HepG2 (cell line): Measurements from ENCODE around the gene OAS2. TPM values are rescaled to one million over a fixed set of nuclear protein-coding genes. Genes with fewer than 3 reads are reported as not detected.

Experiments used
- BRD4 ChIP-seq: sonication (generic); formaldehyde crosslinking; IDR thresholded peaks from 2 replicates; pipeline ENCODE4 v1.4.0; 2020; ENCODE audit warnings: missing genetic modification reagents
- CHD4 ChIP-seq: fragments of 200-600 bp; sonication (generic); IDR thresholded peaks from 2 replicates; pipeline ENCODE4 v1.7.0; 2017; ENCODE audit warnings: mild to moderate bottlenecking, low read length, borderline replicate concordance
- HNRNPK ChIP-seq: fragments of 200-400 bp; formaldehyde crosslinking; IDR thresholded peaks from 2 replicates; pipeline ENCODE4 v1.6.1; 2018; ENCODE audit warnings: low read length, low read depth, moderate library complexity, mild to moderate bottlenecking; ENCODE audit not compliant: poor library complexity, severe bottlenecking
- ISL2 ChIP-seq: sonication (generic); formaldehyde crosslinking; IDR thresholded peaks from 2 replicates; pipeline ENCODE4 v1.5.0; 2020; ENCODE audit warnings: missing genetic modification reagents
- KAT7 ChIP-seq: IDR thresholded peaks from 2 replicates; pipeline ENCODE4 v1.6.1; 2018; ENCODE audit warnings: borderline replicate concordance, missing compliant biosample characterization
- NFE2L2 ChIP-seq: fragments of 150-350 bp; IDR thresholded peaks from 2 replicates; pipeline ENCODE4 v1.6.1; 2014; ENCODE audit warnings: low read length
- RCOR2 ChIP-seq: IDR thresholded peaks from 2 replicates; pipeline ENCODE4 v1.6.1; 2016; ENCODE audit warnings: missing biosample characterization, missing genetic modification reagents
- RXRB ChIP-seq: IDR thresholded peaks from 2 replicates; pipeline ENCODE4 v1.6.1; 2016; ENCODE audit warnings: borderline replicate concordance, missing genetic modification reagents, missing compliant biosample characterization
- SMAD9 ChIP-seq: sonication (generic); formaldehyde crosslinking; IDR thresholded peaks from 2 replicates; pipeline ENCODE4 v1.5.1; 2020; ENCODE audit warnings: mild to moderate bottlenecking, missing genetic modification reagents
- TAF1 ChIP-seq: sonication (generic); formaldehyde crosslinking; IDR thresholded peaks from 2 replicates; pipeline ENCODE4 v1.4.0; 2020; ENCODE audit warnings: missing genetic modification reagents
- TSC22D2 ChIP-seq: sonication (generic); formaldehyde crosslinking; IDR thresholded peaks from 2 replicates; pipeline ENCODE4 v1.5.1; 2020; ENCODE audit warnings: missing genetic modification reagents, mild to moderate bottlenecking, borderline replicate concordance
- ZNF17 ChIP-seq: sonication (generic); formaldehyde crosslinking; IDR thresholded peaks from 2 replicates; pipeline ENCODE4 v1.5.0; 2020; ENCODE audit warnings: mild to moderate bottlenecking, missing genetic modification reagents
- ZNF33B ChIP-seq: sonication (generic); formaldehyde crosslinking; IDR thresholded peaks from 2 replicates; pipeline ENCODE4 v1.5.1; 2020; ENCODE audit warnings: mild to moderate bottlenecking, missing genetic modification reagents
- ZNF530 ChIP-seq: sonication (generic); formaldehyde crosslinking; IDR thresholded peaks from 2 replicates; pipeline ENCODE4 v1.5.0; 2020; ENCODE audit warnings: low read depth, mild to moderate bottlenecking, missing genetic modification reagents
- ZNF607 ChIP-seq: sonication (generic); formaldehyde crosslinking; IDR thresholded peaks from 2 replicates; pipeline ENCODE4 v1.5.1; 2020; ENCODE audit warnings: missing genetic modification reagents, mild to moderate bottlenecking, borderline replicate concordance
- ZNF652 ChIP-seq: IDR thresholded peaks from 2 replicates; pipeline ENCODE4 v1.6.1; 2016; ENCODE audit warnings: low read depth, borderline replicate concordance
- polyA plus RNA-seq, 8 experiments: library from polyadenylated mRNA; depleted of rRNA in 3 of 8; stranded (reverse) in 7 of 8; unstranded in 1 of 8; fragments of >200 nt; fragmentation: Illumina TruSeq in 4 of 8; extraction: Trizol in 4 of 8; gene quantifications; 2 replicates each; pipeline versions ENCODE4 v1.2.1 to v1.2.3, GENCODE V29; 2011 to 2016; ENCODE audit warnings: low read depth in 4 of 8, missing spikeins in 1 of 8, mixed read lengths in 1 of 8; ENCODE audit not compliant: insufficient read depth in 1 of 8
- total RNA-seq, 5 experiments: library from RNA; depleted of rRNA; stranded (reverse); fragments of >200 nt; fragmentation: Illumina TruSeq; extraction: Trizol; gene quantifications; 2 replicates each; pipeline ENCODE4 v1.2.3, GENCODE V29; 2016; ENCODE audit warnings: low read depth in 1 of 5
- TF ChIP-seq, protein P1 (sequence below): fragments of 450-650 bp; IDR thresholded peaks from 2 replicates; pipeline ENCODE4 v1.6.1; 2017
- TF ChIP-seq, protein P2 (sequence below): sonication (generic); formaldehyde crosslinking; IDR thresholded peaks from 2 replicates; pipeline ENCODE4 v1.5.1; 2020; ENCODE audit warnings: mild to moderate bottlenecking, missing genetic modification reagents, moderate library complexity
- TF ChIP-seq, protein P3 (sequence below): sonication (generic); formaldehyde crosslinking; IDR thresholded peaks from 2 replicates; pipeline ENCODE4 v1.4.0; 2020; ENCODE audit warnings: missing genetic modification reagents
- TF ChIP-seq, protein P4 (sequence below): IDR thresholded peaks from 2 replicates; pipeline ENCODE4 v1.6.1; 2016; ENCODE audit warnings: mild to moderate bottlenecking

The OAS2 gene
- total and polyA plus RNA-seq, 2 of the 13 experiments (the other 11 are each of a cell fraction or from before 2014, with no cell fraction given): 0.05 to 0.24 TPM

DNA sequence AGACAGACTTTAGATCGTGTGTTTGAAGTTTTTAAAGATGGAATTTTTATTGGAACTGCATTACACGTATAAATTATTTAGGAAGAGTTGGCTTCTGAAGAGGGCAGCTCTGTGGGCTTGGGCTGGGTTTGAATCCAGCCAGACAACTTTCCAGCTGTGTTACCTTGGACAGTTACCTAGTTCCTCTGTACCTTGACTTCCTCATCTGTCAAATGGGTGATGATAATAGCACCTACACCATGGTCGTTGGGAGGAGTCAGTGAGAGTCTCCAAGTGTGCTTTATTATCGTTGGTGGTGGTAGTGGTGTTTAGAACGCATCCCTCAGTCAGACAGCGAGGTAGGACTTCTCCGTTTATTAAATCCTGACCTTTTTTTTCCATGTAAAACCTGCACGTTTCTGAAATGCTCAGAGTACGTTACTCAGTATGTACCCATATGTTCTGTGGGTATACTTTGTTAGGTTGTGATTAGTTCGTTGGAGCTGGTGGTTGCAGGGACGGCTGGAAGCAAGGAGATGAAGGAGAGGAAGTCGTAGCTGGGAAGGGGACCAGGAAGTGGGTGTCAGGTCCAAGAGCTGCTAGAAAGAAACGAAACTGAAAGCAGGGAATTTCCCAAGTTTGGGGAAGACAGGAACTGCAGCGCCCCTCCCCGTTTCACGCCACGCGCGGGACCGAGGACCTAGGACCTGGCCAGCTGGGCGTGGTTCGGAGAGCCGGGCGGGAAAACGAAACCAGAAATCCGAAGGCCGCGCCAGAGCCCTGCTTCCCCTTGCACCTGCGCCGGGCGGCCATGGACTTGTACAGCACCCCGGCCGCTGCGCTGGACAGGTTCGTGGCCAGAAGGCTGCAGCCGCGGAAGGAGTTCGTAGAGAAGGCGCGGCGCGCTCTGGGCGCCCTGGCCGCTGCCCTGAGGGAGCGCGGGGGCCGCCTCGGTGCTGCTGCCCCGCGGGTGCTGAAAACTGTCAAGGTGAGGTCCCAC is 40.3 kb upstream of the OAS2 start, which contains the start of gene OAS3 (continued):
- TF ChIP-seq BRD4 (CRISPR knock-in tag) (no peak), TAF1 (CRISPR knock-in tag) (peak; percentile 48; the same call in 1 of the 2 replicates), ZNF17 (CRISPR knock-in tag) (no peak), ZNF33B (0 out of 2 replicates have a peak, but pooled peaks have one; percentile 63), ZNF652 (CRISPR knock-in tag) (no peak), CHD4 (no peak), SMAD9 (CRISPR knock-in tag) (no peak), NFE2L2 (no peak), ISL2 (CRISPR knock-in tag) (peak; percentile 26; the same call in 1 of the 2 replicates), KAT7 (CRISPR knock-in tag) (no peak; the same call in 1 of the 2 replicates), TSC22D2 (CRISPR knock-in tag) (no peak), ZNF530 (CRISPR knock-in tag) (no peak), HNRNPK (no peak), ZNF607 (CRISPR knock-in tag) (peak; percentile 27; the same call in 1 of the 2 replicates), RCOR2 (CRISPR knock-in tag) (peak; percentile 45; the same call in 1 of the 2 replicates), RXRB (no peak)
- TF ChIP-seq, protein P1, sequence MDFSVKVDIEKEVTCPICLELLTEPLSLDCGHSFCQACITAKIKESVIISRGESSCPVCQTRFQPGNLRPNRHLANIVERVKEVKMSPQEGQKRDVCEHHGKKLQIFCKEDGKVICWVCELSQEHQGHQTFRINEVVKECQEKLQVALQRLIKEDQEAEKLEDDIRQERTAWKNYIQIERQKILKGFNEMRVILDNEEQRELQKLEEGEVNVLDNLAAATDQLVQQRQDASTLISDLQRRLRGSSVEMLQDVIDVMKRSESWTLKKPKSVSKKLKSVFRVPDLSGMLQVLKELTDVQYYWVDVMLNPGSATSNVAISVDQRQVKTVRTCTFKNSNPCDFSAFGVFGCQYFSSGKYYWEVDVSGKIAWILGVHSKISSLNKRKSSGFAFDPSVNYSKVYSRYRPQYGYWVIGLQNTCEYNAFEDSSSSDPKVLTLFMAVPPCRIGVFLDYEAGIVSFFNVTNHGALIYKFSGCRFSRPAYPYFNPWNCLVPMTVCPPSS: no peak
- TF ChIP-seq, protein P2, sequence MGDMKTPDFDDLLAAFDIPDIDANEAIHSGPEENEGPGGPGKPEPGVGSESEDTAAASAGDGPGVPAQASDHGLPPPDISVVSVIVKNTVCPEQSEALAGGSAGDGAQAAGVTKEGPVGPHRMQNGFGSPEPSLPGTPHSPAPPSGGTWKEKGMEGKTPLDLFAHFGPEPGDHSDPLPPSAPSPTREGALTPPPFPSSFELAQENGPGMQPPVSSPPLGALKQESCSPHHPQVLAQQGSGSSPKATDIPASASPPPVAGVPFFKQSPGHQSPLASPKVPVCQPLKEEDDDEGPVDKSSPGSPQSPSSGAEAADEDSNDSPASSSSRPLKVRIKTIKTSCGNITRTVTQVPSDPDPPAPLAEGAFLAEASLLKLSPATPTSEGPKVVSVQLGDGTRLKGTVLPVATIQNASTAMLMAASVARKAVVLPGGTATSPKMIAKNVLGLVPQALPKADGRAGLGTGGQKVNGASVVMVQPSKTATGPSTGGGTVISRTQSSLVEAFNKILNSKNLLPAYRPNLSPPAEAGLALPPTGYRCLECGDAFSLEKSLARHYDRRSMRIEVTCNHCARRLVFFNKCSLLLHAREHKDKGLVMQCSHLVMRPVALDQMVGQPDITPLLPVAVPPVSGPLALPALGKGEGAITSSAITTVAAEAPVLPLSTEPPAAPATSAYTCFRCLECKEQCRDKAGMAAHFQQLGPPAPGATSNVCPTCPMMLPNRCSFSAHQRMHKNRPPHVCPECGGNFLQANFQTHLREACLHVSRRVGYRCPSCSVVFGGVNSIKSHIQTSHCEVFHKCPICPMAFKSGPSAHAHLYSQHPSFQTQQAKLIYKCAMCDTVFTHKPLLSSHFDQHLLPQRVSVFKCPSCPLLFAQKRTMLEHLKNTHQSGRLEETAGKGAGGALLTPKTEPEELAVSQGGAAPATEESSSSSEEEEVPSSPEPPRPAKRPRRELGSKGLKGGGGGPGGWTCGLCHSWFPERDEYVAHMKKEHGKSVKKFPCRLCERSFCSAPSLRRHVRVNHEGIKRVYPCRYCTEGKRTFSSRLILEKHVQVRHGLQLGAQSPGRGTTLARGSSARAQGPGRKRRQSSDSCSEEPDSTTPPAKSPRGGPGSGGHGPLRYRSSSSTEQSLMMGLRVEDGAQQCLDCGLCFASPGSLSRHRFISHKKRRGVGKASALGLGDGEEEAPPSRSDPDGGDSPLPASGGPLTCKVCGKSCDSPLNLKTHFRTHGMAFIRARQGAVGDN (CRISPR knock-in tag): peak; percentile 87
- TF ChIP-seq, protein P3, sequence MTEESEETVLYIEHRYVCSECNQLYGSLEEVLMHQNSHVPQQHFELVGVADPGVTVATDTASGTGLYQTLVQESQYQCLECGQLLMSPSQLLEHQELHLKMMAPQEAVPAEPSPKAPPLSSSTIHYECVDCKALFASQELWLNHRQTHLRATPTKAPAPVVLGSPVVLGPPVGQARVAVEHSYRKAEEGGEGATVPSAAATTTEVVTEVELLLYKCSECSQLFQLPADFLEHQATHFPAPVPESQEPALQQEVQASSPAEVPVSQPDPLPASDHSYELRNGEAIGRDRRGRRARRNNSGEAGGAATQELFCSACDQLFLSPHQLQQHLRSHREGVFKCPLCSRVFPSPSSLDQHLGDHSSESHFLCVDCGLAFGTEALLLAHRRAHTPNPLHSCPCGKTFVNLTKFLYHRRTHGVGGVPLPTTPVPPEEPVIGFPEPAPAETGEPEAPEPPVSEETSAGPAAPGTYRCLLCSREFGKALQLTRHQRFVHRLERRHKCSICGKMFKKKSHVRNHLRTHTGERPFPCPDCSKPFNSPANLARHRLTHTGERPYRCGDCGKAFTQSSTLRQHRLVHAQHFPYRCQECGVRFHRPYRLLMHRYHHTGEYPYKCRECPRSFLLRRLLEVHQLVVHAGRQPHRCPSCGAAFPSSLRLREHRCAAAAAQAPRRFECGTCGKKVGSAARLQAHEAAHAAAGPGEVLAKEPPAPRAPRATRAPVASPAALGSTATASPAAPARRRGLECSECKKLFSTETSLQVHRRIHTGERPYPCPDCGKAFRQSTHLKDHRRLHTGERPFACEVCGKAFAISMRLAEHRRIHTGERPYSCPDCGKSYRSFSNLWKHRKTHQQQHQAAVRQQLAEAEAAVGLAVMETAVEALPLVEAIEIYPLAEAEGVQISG (CRISPR knock-in tag): peak; percentile 38
- TF ChIP-seq, protein P4, sequence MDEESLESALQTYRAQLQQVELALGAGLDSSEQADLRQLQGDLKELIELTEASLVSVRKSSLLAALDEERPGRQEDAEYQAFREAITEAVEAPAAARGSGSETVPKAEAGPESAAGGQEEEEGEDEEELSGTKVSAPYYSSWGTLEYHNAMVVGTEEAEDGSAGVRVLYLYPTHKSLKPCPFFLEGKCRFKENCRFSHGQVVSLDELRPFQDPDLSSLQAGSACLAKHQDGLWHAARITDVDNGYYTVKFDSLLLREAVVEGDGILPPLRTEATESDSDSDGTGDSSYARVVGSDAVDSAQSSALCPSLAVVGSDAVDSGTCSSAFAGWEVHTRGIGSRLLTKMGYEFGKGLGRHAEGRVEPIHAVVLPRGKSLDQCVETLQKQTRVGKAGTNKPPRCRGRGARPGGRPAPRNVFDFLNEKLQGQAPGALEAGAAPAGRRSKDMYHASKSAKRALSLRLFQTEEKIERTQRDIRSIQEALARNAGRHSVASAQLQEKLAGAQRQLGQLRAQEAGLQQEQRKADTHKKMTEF: peak; percentile 69; the same call in 1 of the 2 replicates
